Measurements from ENCODE around the gene ZNF335.
"Not testable (repeated sequence)": the region's sequence is repeated elsewhere in the genome, so short reads cannot be mapped to it uniquely, and the experiment has no call there.

ZNF335 gene

GRCh38 chr20:45933266-45934045, 38.5 kb downstream of the ZNF335 start:
- no peak overlapping the region for H2AFZ ChIP-seq (ENCODE audit: low read length)
- H3K9me3 ChIP-seq (ENCODE audit: low read length), result no peaks in the 10 kb centered on the region
- peak overlapping the region; percentile 68 for H3K4me3 ChIP-seq (ENCODE audit: low read depth, low read length, poor library complexity, severe bottlenecking)
- H3K9ac ChIP-seq (ENCODE audit: low read length), result peak overlapping the region; percentile 93
- H3K4me2 ChIP-seq (ENCODE audit: low read length), result peak overlapping the region; percentile 74
- no peaks in the 10 kb centered on the region for H3F3A ChIP-seq (ENCODE audit: insufficient read depth, low read length)
- H4K20me1 ChIP-seq (ENCODE audit: insufficient read depth, low read length), result no peaks in the 10 kb centered on the region
- peaks cover 15% of the 10 kb centered on the region for H3K36me3 ChIP-seq (ENCODE audit: insufficient read depth, low read length)
- peaks cover 14% of the 10 kb centered on the region for H3K4me1 ChIP-seq (ENCODE audit: insufficient read depth, low read length, severe bottlenecking)
- H3K79me2 ChIP-seq (ENCODE audit: insufficient read depth, low read length), result peaks cover 7% of the 10 kb centered on the region
- TF ChIP-seq EZH2 (IDR thresholded peaks at IDR 0.05; ENCODE audit: borderline replicate concordance, low read length), result no peak
- TF ChIP-seq, protein P1, sequence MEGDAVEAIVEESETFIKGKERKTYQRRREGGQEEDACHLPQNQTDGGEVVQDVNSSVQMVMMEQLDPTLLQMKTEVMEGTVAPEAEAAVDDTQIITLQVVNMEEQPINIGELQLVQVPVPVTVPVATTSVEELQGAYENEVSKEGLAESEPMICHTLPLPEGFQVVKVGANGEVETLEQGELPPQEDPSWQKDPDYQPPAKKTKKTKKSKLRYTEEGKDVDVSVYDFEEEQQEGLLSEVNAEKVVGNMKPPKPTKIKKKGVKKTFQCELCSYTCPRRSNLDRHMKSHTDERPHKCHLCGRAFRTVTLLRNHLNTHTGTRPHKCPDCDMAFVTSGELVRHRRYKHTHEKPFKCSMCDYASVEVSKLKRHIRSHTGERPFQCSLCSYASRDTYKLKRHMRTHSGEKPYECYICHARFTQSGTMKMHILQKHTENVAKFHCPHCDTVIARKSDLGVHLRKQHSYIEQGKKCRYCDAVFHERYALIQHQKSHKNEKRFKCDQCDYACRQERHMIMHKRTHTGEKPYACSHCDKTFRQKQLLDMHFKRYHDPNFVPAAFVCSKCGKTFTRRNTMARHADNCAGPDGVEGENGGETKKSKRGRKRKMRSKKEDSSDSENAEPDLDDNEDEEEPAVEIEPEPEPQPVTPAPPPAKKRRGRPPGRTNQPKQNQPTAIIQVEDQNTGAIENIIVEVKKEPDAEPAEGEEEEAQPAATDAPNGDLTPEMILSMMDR (IDR thresholded peaks at IDR 0.05; ENCODE audit: low read length), result peak; percentile 38; the same call in 1 of the 2 replicates
- H3K27me3 ChIP-seq (ENCODE audit: insufficient read depth, low read length), result no peaks in the 10 kb centered on the region
- peak overlapping the region; percentile 67 for H3K27ac ChIP-seq (ENCODE audit: low read depth, low read length, poor library complexity, severe bottlenecking)
- H3K9me2 ChIP-seq (ENCODE audit: low read depth, low read length), result no peaks in the 10 kb centered on the region

DNA sequence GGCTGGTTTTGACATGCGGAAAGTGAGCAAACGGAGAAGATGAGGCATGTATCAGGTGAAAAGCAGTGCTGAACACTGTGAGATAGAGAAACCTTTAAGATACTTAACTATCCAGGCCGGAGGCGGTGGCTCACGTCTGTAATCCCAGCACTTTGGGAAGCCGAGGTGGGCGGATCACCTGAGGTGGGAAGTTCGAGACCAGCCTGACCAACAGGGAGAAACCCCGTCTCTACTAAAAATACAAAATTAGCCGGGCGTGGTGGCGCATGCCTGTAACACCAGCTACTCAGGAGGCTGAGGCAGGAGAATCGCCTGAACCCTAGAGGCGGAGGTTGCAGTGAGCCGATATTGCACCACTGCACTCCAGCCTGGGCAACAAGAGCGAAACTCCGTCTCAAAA, 40.3 kb downstream of the ZNF335 start:
- H3K27ac ChIP-seq (ENCODE audit: low read depth, low read length, poor library complexity, severe bottlenecking); H3K9me3 ChIP-seq (ENCODE audit: low read length); H3K9ac ChIP-seq (ENCODE audit: low read length); H3K4me3 ChIP-seq (ENCODE audit: low read depth, low read length, poor library complexity, severe bottlenecking); H2AFZ ChIP-seq (ENCODE audit: low read length); H4K20me1 ChIP-seq (ENCODE audit: insufficient read depth, low read length); H3K36me3 ChIP-seq (ENCODE audit: insufficient read depth, low read length); H3K27me3 ChIP-seq (ENCODE audit: insufficient read depth, low read length); H3K79me2 ChIP-seq (ENCODE audit: insufficient read depth, low read length); H3K4me2 ChIP-seq (ENCODE audit: low read length); H3F3A ChIP-seq (ENCODE audit: insufficient read depth, low read length); H3K9me2 ChIP-seq (ENCODE audit: low read depth, low read length): not testable (repeated sequence)
- H3K4me1 ChIP-seq (ENCODE audit: insufficient read depth, low read length, severe bottlenecking), result peaks cover 14% of the 10 kb centered on the region

GRCh38 chr20:45927071-45927878, 44.7 kb downstream of the ZNF335 start:
- Histone ChIP-seq H3K27me3 (ENCODE audit: insufficient read depth, low read length) (0 out of 2 replicates have a peak, but pooled peaks cover 3% of the 10 kb centered on the region), H3F3A (ENCODE audit: insufficient read depth, low read length) (no peaks in the 10 kb centered on the region), H2AFZ (ENCODE audit: low read length) (no peak overlapping the region), H3K36me3 (ENCODE audit: insufficient read depth, low read length) (no peaks in the 10 kb centered on the region), H3K4me3 (ENCODE audit: low read depth, low read length, poor library complexity, severe bottlenecking) (no peak overlapping the region), H3K4me1 (ENCODE audit: insufficient read depth, low read length, severe bottlenecking) (no peaks in the 10 kb centered on the region), H3K79me2 (ENCODE audit: insufficient read depth, low read length) (no peaks in the 10 kb centered on the region), H4K20me1 (ENCODE audit: insufficient read depth, low read length) (no peaks in the 10 kb centered on the region), H3K4me2 (ENCODE audit: low read length) (no peak overlapping the region), H3K9me2 (ENCODE audit: low read depth, low read length) (no peaks in the 10 kb centered on the region), H3K9me3 (ENCODE audit: low read length) (no peaks in the 10 kb centered on the region), H3K9ac (ENCODE audit: low read length) (no peak overlapping the region), H3K27ac (ENCODE audit: low read depth, low read length, poor library complexity, severe bottlenecking) (no peak overlapping the region)
- no peak for TF ChIP-seq EZH2 (IDR thresholded peaks at IDR 0.05; ENCODE audit: borderline replicate concordance, low read length)
- TF ChIP-seq, protein P1 (IDR thresholded peaks at IDR 0.05; ENCODE audit: low read length), result no peak

Data from OCI-LY1 (cell line).